ENCODE data around the gene SDCBP2.

SDCBP2 gene

GRCh38 chr20:1337441-1337840 is 8.5 kb upstream of the SDCBP2 start:
- TF ChIP-seq RARB (CRISPR knock-in tag; IDR thresholded peaks at IDR 0.05) (no peak), TSHZ2 (CRISPR knock-in tag; IDR thresholded peaks at IDR 0.05) (no peak), ZNF565 (CRISPR knock-in tag; conservative IDR thresholded peaks at IDR 0.05; ENCODE audit: low read depth) (no peak), GLIS3 (CRISPR knock-in tag; IDR thresholded peaks at IDR 0.05) (no peak), SNAI2 (CRISPR knock-in tag; IDR thresholded peaks at IDR 0.05) (no peak), ZNF70 (CRISPR knock-in tag; IDR thresholded peaks at IDR 0.05) (no peak), ISL1 (CRISPR knock-in tag; IDR thresholded peaks at IDR 0.05) (no peak), TCF4 (CRISPR knock-in tag; IDR thresholded peaks at IDR 0.05; ENCODE audit: borderline replicate concordance) (no peak), ZFP30 (CRISPR knock-in tag; IDR thresholded peaks at IDR 0.05) (no peak), POU6F1 (CRISPR knock-in tag; IDR thresholded peaks at IDR 0.05; ENCODE audit: borderline replicate concordance, low read depth) (no peak), PPARA (CRISPR knock-in tag; IDR thresholded peaks at IDR 0.05; ENCODE audit: borderline replicate concordance) (no peak)
- no peak for ATAC-seq

- TF ChIP-seq PATZ1 (CRISPR knock-in tag; IDR thresholded peaks at IDR 0.05; ENCODE audit: borderline replicate concordance), result no peak
- no peak for TF ChIP-seq ZFP30 (CRISPR knock-in tag; IDR thresholded peaks at IDR 0.05)
- no peak for TF ChIP-seq ZNF565 (CRISPR knock-in tag; conservative IDR thresholded peaks at IDR 0.05; ENCODE audit: low read depth)
- no peak for TF ChIP-seq SNAI2 (CRISPR knock-in tag; IDR thresholded peaks at IDR 0.05)
- TF ChIP-seq RARB (CRISPR knock-in tag; IDR thresholded peaks at IDR 0.05), result no peak
- no peak for TF ChIP-seq ZNF70 (CRISPR knock-in tag; IDR thresholded peaks at IDR 0.05)
- TF ChIP-seq TCF4 (CRISPR knock-in tag; IDR thresholded peaks at IDR 0.05; ENCODE audit: borderline replicate concordance), result no peak
- TF ChIP-seq OSR1 (CRISPR knock-in tag; IDR thresholded peaks at IDR 0.05), result no peak
- TF ChIP-seq ZC3H10 (CRISPR knock-in tag; IDR thresholded peaks at IDR 0.05), result no peak
- TF ChIP-seq PPARA (CRISPR knock-in tag; IDR thresholded peaks at IDR 0.05; ENCODE audit: borderline replicate concordance), result no peak
- no peak for TF ChIP-seq ESRRG (CRISPR knock-in tag; IDR thresholded peaks at IDR 0.05)
- TF ChIP-seq ZFP3 (CRISPR knock-in tag; IDR thresholded peaks at IDR 0.05), result no peak
- no peak for TF ChIP-seq TOX (CRISPR knock-in tag; IDR thresholded peaks at IDR 0.05; ENCODE audit: borderline replicate concordance)
- no peak for ATAC-seq
Observed at GRCh38 chr20:1336699-1337367, 7.9 kb upstream of the SDCBP2 start.

- no peak for TF ChIP-seq CSRNP3 (CRISPR knock-in tag; IDR thresholded peaks at IDR 0.05)
- no peak for TF ChIP-seq POU6F1 (CRISPR knock-in tag; IDR thresholded peaks at IDR 0.05; ENCODE audit: borderline replicate concordance, low read depth)
- TF ChIP-seq SNAI2 (CRISPR knock-in tag; IDR thresholded peaks at IDR 0.05), result no peak
- no peak for TF ChIP-seq ESRRG (CRISPR knock-in tag; IDR thresholded peaks at IDR 0.05)
- TF ChIP-seq ZNF565 (CRISPR knock-in tag; conservative IDR thresholded peaks at IDR 0.05; ENCODE audit: low read depth), result no peak
- no peak for TF ChIP-seq ZFP30 (CRISPR knock-in tag; IDR thresholded peaks at IDR 0.05)
- TF ChIP-seq ARNTL (CRISPR knock-in tag; IDR thresholded peaks at IDR 0.05; ENCODE audit: borderline replicate concordance, low read depth), result no peak
- TF ChIP-seq TCF4 (CRISPR knock-in tag; IDR thresholded peaks at IDR 0.05; ENCODE audit: borderline replicate concordance), result no peak
- TF ChIP-seq CSDC2 (CRISPR knock-in tag; IDR thresholded peaks at IDR 0.05), result no peak
Observed at GRCh38 chr20:1335961-1336698, 7.2 kb upstream of the SDCBP2 start.

More at GRCh38 chr20:1335961-1336698, 7.2 kb upstream of the SDCBP2 start:
- no peak for ATAC-seq
